Activated naive CD8-positive, alpha-beta T cell treated with anti-CD3 and anti-CD28 coated beads for 36 hours (primary cell): Measurements from ENCODE around the gene TPD52L1. TPM values are rescaled to one million over a fixed set of nuclear protein-coding genes. Genes with fewer than 3 reads are reported as not detected.
A peak's percentile ranks its signal among the peaks of the same experiment; 100 is the strongest.

Experiments used
- DNase-seq: peaks from one replicate; pipeline ENCODE4 v3.0.0; 2021
- H3K27ac Mint-ChIP-seq: one replicate; pipeline ENCODE4 v1.8.0; 2022; ENCODE audit warnings: mild to moderate bottlenecking, moderate library complexity, mixed read lengths
- H3K27me3 Mint-ChIP-seq: one replicate; pipeline ENCODE4 v1.8.0; 2022; ENCODE audit warnings: mild to moderate bottlenecking, mixed read lengths
- H3K36me3 Mint-ChIP-seq: one replicate; pipeline ENCODE4 v1.8.0; 2021; ENCODE audit warnings: mild to moderate bottlenecking, mixed read lengths
- H3K4me1 Mint-ChIP-seq: one replicate; pipeline ENCODE4 v1.8.0; 2021; ENCODE audit warnings: mixed read lengths
- H3K4me3 Mint-ChIP-seq: one replicate; pipeline ENCODE4 v1.8.0; 2022; ENCODE audit warnings: mild to moderate bottlenecking, moderate library complexity, mixed read lengths
- H3K9me3 Mint-ChIP-seq: one replicate; pipeline ENCODE4 v1.8.0; 2022; ENCODE audit warnings: mixed read lengths
- total RNA-seq, 2 experiments: library from RNA; stranded (reverse); gene quantifications; one replicate each; pipeline ENCODE4 v1.2.3, GENCODE V29; 2021

TPD52L1 gene, protein sequence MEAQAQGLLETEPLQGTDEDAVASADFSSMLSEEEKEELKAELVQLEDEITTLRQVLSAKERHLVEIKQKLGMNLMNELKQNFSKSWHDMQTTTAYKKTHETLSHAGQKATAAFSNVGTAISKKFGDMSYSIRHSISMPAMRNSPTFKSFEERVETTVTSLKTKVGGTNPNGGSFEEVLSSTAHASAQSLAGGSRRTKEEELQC
- under 1 TPM; 0.40 to 0.87 TPM for total RNA-seq

GRCh38 chr6:125153391-125154117 lies at the start of gene TPD52L1:
Gene TPD52L1 (plus strand): TSS chr6:125153773. CDS start chr6:125153952, 179 bp downstream.
- Mint-ChIP-seq H3K27me3 (peaks cover 53% of the 10 kb centered on the region), H3K27ac (no peak within 1 kb of the TSS), H3K4me3 (peak within 1 kb of the TSS; percentile 64), H3K4me1 (peaks cover 7% of the 10 kb centered on the region), H3K9me3 (no peaks in the 10 kb centered on the region), H3K36me3 (no peaks in the 10 kb centered on the region)
- DNase-seq, result peak; percentile 72

DNA sequence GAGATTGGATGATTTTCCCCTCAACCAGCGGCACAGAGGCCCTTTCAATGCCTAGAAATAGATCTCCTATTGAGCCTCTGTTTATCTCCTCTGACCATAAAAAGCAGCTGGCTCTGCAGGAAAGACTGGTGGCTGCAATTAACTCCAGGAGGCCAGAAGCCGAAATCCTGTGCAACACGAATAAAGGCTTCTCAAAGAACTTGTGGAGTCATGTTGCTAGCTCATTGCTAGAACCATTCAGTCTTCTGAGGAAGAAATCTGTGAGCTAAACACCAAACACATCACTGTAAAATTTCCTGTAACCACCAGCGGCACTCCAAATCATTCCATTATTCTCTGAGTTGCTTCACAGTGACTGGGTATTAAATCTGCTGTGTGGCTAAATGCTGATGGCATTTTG lies 49.1 kb upstream of the TPD52L1 start:
- Mint-ChIP-seq H3K4me3 (no peak overlapping the region), H3K4me1 (no peaks in the 10 kb centered on the region), H3K9me3 (peaks cover 8% of the 10 kb centered on the region), H3K27me3 (no peaks in the 10 kb centered on the region), H3K27ac (no peak overlapping the region), H3K36me3 (peaks cover under 1% of the 10 kb centered on the region)
- no peak for DNase-seq

DNA sequence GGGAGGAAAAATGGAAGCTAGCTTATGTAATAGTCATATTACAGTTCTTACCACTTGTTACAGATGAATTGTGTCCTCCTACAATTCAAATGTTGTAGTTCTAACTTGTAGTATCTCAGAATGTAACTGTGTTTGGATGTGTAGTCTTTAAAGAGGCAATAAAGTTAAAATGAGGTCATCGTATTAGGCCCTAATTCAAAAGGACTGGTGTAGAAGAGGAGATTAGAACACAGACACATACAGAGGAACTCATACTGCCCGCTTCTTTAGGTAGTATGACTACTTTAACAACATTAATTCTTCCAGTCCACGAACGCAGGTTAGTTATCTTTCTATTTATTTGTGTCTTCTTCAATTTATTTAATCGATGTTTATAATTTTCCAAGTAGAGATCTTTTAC lies 46.5 kb upstream of the TPD52L1 start:
- Mint-ChIP-seq H3K27ac (no peak overlapping the region), H3K36me3 (peaks cover 14% of the 10 kb centered on the region), H3K27me3 (no peaks in the 10 kb centered on the region), H3K4me1 (no peaks in the 10 kb centered on the region), H3K9me3 (peaks cover 30% of the 10 kb centered on the region), H3K4me3 (no peak overlapping the region)
- DNase-seq, result no peak

DNA sequence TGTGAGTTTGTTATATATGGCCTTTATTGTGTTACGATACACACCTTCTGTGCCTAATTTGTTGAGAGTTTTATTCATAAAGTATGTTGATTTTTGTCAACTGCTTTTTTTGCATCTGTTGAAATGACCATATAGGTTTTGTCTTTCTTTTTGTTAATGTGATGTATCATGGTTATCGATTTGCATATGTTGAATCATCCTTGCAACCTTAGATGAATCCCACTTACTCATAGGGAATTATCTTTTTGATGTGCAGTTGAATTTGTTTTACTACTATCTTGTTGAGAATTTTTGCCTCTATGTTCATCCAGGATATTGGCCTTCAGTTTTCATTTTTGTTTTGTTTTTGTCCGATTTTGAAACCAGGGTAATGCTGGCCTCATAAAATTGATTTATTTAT lies 45.7 kb upstream of the TPD52L1 start:
- Mint-ChIP-seq H3K9me3 (peaks cover 35% of the 10 kb centered on the region), H3K4me3 (no peak overlapping the region), H3K27me3 (no peaks in the 10 kb centered on the region), H3K4me1 (no peaks in the 10 kb centered on the region), H3K36me3 (peaks cover 14% of the 10 kb centered on the region), H3K27ac (no peak overlapping the region)
- no peak for DNase-seq

DNA sequence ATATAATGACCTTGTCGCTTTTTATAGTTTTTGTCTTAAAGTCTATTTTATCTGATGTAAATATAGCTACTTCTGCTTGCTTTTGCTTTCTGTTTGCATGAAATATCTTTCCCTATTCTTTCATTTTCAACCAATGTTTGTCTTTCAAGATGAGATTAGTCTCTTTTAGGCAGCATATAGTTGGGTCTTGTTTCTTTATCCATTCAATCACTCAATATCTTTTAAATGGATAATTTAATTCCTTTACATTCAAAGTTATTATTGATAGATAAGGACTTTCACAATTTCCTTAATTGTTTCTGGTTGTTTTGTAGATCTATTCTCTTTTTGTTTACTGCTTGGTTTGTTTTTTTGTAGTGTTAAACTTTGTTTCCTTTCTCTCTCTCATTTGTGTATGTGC lies 43.5 kb upstream of the TPD52L1 start:
- no peak for DNase-seq
- peaks cover 14% of the 10 kb centered on the region for H3K36me3 Mint-ChIP-seq
- no peaks in the 10 kb centered on the region for H3K27me3 Mint-ChIP-seq
- H3K4me1 Mint-ChIP-seq, result no peaks in the 10 kb centered on the region
- no peak overlapping the region for H3K27ac Mint-ChIP-seq
- no peak overlapping the region for H3K4me3 Mint-ChIP-seq
- H3K9me3 Mint-ChIP-seq, result peaks cover 35% of the 10 kb centered on the region

GRCh38 chr6:125111219-125111983 lies 42.2 kb upstream of the TPD52L1 start:
- no peak for DNase-seq
- H3K4me3 Mint-ChIP-seq, result no peak overlapping the region
- H3K27ac Mint-ChIP-seq, result no peak overlapping the region
- no peaks in the 10 kb centered on the region for H3K27me3 Mint-ChIP-seq
- no peaks in the 10 kb centered on the region for H3K4me1 Mint-ChIP-seq
- H3K9me3 Mint-ChIP-seq, result peaks cover 35% of the 10 kb centered on the region
- peaks cover 14% of the 10 kb centered on the region for H3K36me3 Mint-ChIP-seq

DNA sequence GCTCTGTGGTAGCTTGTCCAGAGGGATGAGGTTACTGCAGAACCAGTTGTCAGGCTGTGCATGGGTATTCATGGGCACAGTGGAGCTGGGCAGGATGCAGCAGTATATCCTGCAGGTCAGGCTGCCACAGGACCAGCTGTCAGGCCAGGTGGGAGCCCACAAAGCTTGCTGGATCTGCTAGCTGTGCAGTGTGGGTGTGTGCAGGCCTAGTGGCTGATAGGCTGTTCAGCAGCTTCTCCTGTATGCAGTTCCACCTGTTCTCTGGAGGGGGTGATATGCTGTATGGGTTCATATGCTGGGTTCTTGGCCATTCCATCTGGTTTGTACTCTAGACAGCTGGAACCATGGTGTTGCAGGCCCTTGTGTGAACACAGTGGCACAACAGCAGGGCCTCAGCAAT lies 40.6 kb upstream of the TPD52L1 start:
- peaks cover 35% of the 10 kb centered on the region for H3K9me3 Mint-ChIP-seq
- H3K27me3 Mint-ChIP-seq, result no peaks in the 10 kb centered on the region
- DNase-seq, result no peak
- peaks cover 14% of the 10 kb centered on the region for H3K36me3 Mint-ChIP-seq
- H3K4me3 Mint-ChIP-seq, result no peak overlapping the region
- H3K27ac Mint-ChIP-seq, result no peak overlapping the region
- H3K4me1 Mint-ChIP-seq, result no peaks in the 10 kb centered on the region

GRCh38 chr6:125114248-125114858 lies 39.2 kb upstream of the TPD52L1 start:
- Mint-ChIP-seq H3K4me3 (no peak overlapping the region), H3K9me3 (peaks cover 28% of the 10 kb centered on the region), H3K27ac (no peak overlapping the region), H3K4me1 (no peaks in the 10 kb centered on the region), H3K27me3 (no peaks in the 10 kb centered on the region), H3K36me3 (peaks cover 14% of the 10 kb centered on the region)
- peak; percentile 8 for DNase-seq

DNA sequence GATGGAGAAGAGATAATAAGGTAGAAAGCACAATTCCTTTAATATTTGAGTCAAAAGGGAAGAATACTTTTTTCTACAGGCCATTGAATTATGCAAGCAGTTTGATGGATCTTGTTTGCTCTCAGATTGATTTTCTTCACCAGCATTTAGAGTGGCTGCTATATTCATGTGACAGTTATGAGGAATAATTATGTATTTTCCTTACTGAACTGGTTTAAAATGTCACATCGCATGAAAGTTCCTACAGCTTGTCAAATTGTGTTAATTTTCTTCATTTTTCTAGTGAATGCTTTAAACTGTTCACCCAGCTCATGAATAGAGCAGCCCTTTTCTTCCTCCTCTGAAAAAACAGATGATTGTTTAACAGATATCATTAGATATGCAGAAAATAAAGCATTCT lies 37.4 kb upstream of the TPD52L1 start:
- H3K27me3 Mint-ChIP-seq, result no peaks in the 10 kb centered on the region
- no peak overlapping the region for H3K27ac Mint-ChIP-seq
- peaks cover 5% of the 10 kb centered on the region for H3K36me3 Mint-ChIP-seq
- no peaks in the 10 kb centered on the region for H3K4me1 Mint-ChIP-seq
- no peak overlapping the region for H3K4me3 Mint-ChIP-seq
- peaks cover 10% of the 10 kb centered on the region for H3K9me3 Mint-ChIP-seq
- no peak for DNase-seq

- Mint-ChIP-seq H3K27ac (no peak overlapping the region), H3K9me3 (peaks cover 5% of the 10 kb centered on the region), H3K36me3 (no peaks in the 10 kb centered on the region), H3K4me1 (no peaks in the 10 kb centered on the region), H3K4me3 (no peak overlapping the region), H3K27me3 (no peaks in the 10 kb centered on the region)
- DNase-seq, result no peak
Measured at GRCh38 chr6:125116710-125117109, 36.9 kb upstream of the TPD52L1 start.

DNA sequence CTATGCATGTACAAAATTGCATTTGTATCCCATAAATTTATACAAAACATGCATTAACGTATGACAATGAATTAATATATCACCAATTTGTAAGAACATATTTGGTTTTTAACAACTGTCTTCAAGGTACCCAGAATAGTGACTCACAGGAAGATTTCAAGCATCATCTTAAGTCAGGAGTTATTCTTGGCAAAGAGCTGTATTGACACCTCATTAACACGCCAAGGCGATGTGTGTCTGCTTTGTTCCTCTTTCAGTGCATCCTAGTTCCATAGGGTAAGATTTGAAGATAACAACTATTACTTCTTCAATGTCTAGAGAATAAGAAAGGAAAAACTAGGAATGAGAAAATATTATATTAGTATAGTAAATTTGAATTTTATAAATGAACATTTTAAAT lies 35.8 kb upstream of the TPD52L1 start:
- Mint-ChIP-seq H3K27me3 (no peaks in the 10 kb centered on the region), H3K9me3 (no peaks in the 10 kb centered on the region), H3K36me3 (no peaks in the 10 kb centered on the region), H3K4me1 (no peaks in the 10 kb centered on the region), H3K27ac (no peak overlapping the region), H3K4me3 (no peak overlapping the region)
- no peak for DNase-seq

DNA sequence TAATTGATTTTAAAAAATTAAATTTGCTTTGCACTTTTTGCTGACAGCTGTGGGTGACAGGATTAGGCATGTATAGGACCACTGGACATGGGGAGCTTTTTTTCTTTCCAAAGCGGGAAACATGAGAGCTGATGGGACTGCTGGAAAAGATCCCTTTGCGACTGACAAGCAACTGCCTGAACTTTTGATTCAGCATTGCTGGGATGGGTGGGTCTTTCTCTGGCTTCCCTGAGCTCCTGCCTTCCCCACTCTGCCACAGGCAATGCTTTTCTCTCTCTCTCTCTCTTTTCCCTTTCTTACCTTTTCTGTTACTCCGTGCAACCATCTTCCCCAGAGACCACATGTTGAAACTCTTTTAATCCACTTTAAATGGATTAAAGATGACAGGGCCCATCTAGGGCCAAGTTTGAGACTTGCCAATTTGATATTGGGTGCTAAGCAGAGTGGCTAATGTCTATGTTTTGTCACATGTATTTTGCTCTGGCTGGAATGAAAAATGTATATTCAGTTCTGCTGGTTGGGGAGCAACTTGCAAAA lies 33.5 kb upstream of the TPD52L1 start:
- Mint-ChIP-seq H3K36me3 (no peaks in the 10 kb centered on the region), H3K4me1 (no peaks in the 10 kb centered on the region), H3K9me3 (no peaks in the 10 kb centered on the region), H3K27ac (no peak overlapping the region), H3K27me3 (no peaks in the 10 kb centered on the region), H3K4me3 (no peak overlapping the region)
- no peak for DNase-seq

DNA sequence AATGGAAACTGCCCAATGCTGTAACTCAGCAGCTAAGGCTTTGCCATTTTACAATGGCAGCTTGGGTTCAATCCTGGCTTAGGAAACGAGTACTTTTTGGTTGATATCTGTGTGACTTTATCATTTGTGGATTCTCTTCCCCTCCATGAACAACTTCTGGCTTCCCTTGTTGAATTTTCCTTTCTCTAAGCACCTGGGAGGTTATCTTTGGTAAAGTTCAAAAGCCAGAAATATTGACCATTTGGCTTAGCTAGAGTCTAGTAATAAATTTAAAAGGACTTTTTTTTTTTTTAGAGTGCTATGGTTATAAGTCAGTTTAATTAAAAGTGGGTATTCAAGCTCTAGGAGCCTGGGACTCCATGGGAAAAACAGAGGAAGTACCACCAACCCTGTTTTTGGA lies 31.7 kb upstream of the TPD52L1 start:
- no peak for DNase-seq
- H3K9me3 Mint-ChIP-seq, result no peaks in the 10 kb centered on the region
- H3K27ac Mint-ChIP-seq, result no peak overlapping the region
- no peaks in the 10 kb centered on the region for H3K27me3 Mint-ChIP-seq
- H3K4me3 Mint-ChIP-seq, result no peak overlapping the region
- H3K36me3 Mint-ChIP-seq, result no peaks in the 10 kb centered on the region
- no peaks in the 10 kb centered on the region for H3K4me1 Mint-ChIP-seq

DNA sequence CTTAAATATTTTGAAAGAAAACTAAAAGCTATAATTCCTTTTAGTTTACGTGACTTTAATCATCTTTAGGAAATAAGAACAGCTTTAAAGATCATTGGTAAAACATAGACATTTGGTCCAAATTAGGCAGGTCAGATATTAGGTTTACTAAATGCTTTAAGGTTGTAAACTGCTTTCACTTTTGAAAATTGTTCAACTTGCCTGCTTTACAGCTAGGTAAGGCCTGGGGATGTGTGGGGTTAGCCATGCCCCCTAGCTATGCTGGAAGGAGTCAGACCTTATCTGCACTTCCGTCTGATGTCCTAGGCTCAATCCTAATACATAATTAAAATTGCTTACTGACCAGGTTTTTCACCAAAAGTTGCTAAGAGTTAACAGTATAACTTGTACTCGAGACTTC lies 30.5 kb upstream of the TPD52L1 start:
- no peak overlapping the region for H3K27ac Mint-ChIP-seq
- no peaks in the 10 kb centered on the region for H3K4me1 Mint-ChIP-seq
- H3K27me3 Mint-ChIP-seq, result no peaks in the 10 kb centered on the region
- no peak overlapping the region for H3K4me3 Mint-ChIP-seq
- H3K36me3 Mint-ChIP-seq, result no peaks in the 10 kb centered on the region
- no peak for DNase-seq
- no peaks in the 10 kb centered on the region for H3K9me3 Mint-ChIP-seq

DNA sequence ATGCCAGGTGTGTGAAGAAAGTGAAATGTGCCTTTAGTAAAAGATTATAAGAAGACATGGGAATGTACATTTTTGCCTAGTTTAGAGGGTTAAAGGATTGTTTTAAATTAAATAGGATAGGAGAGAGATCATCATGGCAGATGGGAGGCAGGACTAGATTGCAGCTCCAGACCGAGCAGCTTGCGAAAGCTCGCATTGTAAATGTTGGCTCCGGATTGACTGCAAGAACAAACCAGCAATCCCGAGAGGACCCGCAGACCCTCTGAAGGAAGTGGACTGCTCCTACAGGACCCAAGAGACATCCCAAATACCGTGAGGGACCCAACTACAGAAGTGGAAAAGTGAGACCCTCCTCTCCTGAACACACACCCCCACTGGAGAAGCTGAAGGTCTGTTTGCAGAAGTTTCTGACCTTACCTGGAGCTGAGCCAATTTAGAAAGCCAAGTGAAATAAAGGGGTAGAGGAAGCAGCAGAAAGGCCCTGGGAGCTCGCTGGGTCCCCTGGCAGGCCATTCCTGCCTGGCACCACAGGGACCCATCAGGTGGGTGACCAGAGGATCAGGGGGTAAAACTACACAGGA lies 30.0 kb upstream of the TPD52L1 start:
- H3K27ac Mint-ChIP-seq, result no peak overlapping the region
- no peaks in the 10 kb centered on the region for H3K36me3 Mint-ChIP-seq
- H3K4me3 Mint-ChIP-seq, result no peak overlapping the region
- H3K9me3 Mint-ChIP-seq, result no peaks in the 10 kb centered on the region
- DNase-seq, result no peak
- H3K27me3 Mint-ChIP-seq, result no peaks in the 10 kb centered on the region
- H3K4me1 Mint-ChIP-seq, result no peaks in the 10 kb centered on the region
